GM19468 (cell line): ENCODE data around the gene SLC38A3.

Experiments used
- ATAC-seq: cut with Tn5 transposase; IDR thresholded peaks from one replicate; pipeline ENCODE4 v1.9.1; 2021; ENCODE audit warnings: mild to moderate bottlenecking, moderate library complexity, moderate number of reproducible peaks; ENCODE audit not compliant: unreplicated experiment; ENCODE audit errors: extremely low read depth

Gene SLC38A3

DNA sequence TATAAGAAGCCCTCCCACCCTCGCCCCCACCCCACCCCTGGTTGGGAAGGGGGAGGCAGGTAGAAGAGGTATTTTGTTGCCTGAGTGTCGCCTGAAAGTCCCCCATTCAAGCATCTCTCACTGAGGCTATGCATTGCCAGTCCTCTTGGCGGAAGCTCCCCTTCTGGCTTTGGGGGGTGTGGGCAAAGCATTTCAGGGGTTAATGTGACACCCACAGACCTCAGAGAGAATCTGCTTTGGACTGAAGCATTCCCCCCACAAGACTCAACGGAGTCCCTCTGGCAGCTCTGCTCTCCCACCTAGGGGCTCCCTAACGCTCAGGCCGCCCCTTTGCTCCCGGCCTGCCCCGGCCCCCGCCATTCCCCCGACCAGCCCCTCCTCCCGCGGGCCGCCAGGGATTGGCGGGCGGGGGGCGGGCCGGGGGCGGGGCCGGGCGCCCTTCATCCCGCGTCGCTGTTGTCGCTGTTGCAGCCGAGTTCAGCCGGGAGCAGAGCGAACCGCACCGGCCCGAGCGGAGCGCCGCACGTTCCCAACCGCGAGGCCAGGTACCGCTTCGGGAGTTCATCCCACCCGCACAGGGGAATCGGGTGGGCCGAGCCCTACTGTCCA is at the start of gene SLC38A3:
Gene SLC38A3 (plus strand): TSS at position 468 of the 609 bp plus-strand sequence. CDS start 8,929 bp downstream, outside the sequence.
- ATAC-seq: no peak

DNA sequence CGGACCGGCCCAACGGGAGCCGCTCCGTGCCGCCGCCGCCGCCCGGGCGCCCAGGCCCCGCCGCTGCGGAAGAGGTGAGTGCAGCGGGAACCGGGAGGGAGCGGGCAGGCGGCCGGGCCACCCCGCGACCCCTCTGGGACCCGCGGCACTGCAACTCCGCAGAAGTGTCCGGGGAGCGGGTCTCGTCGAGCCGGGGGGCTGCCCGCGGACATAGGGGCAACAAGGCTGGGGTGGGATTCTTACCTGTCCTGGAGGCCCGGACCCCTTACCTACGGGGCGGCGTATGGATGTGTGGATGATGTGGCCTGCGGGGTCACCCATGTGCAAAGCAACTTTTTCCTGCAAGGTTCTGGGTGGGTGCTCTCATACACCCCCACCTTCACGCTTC is 49.6 kb upstream of the SLC38A3 start:
- no peak for ATAC-seq

DNA sequence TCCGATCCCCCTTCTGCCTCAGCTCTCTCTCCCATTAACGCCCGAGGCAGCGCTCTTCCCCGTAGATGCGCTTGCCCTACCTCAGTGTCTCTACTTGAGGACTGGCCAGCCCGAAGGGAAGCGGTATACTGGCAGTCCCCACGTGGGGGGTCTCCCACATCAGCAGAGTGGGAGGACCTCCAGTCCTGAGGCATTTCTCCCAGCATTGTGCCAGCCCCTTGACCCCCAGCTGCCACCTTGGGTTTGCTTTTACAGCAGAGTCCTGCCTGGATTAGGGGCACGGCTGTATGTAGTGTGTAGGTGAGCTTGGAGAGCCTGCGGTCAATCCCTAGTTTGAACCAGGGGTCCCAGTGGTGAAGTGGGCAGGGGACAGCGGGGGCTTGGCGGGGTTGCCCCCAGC is 49.2 kb upstream of the SLC38A3 start:
- no peak for ATAC-seq

DNA sequence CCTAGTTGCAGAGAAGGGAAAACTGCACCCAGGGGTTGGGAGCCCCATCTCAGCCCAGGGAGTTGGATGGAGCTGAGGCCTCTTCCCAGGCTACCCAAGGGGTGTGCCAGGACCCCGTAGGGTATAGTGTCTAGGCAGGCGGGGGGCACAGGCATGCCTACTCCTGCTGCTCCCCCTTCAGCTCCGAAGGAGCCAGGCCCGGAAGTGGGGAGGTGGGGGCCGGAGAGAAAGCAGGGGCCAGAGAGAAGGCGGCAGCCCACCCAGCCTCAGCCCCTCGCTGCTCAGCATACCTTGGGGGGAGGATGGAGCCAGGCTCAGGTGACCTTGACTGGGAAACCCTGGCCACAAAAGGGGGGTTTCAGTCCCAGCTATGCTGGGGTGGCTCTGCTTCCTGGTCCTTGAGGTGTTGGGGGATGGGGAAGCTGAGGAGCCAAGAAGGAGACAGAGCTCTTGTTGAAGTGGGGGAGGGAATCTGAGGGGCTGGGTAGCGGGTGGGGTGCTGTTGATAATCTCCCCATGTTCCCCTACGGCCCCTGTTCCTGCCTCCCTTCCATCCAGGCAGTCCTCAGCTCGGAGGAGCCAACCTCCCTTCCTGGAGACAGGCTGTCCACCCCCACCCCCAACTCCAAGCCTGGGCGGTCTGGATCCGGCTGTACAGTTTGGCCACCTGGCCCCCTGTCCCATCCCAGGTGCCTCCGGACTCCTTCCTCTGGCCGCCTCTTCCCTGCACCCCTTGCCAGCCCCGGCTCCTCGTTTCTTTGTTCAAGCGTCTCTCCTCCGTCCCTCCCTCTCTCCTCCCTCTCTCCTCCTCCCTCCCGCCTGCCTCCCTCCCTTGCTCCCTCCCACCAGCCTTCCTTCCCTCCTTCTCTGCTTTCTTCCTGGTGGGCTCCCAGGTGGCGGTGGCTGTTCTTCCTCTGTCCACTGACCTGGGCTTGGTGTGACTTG is 48.2 kb upstream of the SLC38A3 start:
- ATAC-seq: no peak

DNA sequence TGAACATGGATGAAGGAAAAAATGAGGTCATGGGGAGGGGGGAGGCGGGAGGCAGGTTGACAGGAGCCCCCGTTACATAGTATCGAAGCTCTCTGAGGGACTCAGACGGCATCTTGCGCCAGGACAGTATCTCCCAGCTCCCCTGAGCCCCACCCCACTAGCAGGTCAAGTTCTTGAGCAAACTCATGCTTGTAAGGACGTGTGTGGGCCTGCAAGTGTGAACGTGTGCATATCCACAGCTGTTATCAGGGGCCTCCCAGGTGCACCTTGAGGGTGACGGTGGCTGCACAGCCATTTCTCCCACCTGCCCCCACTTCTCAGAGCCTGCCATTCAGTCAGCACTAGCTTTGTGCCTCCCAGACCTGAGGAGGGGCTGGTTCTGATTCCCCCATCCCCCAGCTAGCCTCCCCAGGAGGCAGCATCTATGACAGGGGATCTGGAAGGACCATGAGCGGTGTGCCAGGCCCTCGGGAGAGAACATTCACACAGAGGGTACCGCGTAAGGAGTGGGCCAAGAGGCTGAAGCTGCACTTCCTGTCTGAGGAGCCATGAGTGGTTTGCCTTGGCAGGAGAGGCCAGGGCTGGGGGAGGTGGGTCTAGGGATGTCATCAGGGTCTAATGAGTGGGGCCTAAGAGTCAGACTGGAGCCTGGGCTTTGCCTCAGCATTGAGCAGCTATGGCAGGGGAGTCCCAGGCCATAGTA is 47.1 kb upstream of the SLC38A3 start:
- no peak for ATAC-seq

DNA sequence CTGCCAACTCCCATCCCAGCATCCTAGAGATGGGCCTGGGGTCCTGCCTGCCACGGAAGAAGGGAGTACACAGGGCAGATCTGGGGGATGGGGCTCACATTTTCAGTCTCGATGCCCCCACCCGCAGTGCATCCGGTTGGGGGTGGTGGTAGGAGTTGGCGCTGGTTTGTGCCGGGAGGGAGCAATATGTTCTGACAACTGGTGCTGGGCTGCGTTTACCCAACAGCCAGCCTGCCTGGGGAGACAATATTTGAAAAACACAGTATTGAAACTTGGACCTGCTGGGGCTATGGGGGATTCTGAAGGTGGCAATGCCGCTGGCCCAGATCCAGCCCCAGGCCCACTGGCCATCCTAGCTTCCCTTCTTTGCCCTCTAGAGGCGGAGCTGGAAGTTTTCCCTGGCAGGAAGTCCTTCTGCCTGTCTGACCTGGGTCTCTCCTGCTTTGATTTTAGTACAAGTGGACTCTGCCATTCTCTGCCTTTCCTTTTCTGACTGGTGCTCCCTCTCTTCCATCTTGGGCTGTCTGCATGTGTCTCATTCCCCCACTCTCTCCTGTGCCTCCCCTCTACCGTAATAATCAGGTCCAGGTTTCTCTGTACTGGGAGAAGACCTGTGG is 46.4 kb upstream of the SLC38A3 start:
- no peak for ATAC-seq

DNA sequence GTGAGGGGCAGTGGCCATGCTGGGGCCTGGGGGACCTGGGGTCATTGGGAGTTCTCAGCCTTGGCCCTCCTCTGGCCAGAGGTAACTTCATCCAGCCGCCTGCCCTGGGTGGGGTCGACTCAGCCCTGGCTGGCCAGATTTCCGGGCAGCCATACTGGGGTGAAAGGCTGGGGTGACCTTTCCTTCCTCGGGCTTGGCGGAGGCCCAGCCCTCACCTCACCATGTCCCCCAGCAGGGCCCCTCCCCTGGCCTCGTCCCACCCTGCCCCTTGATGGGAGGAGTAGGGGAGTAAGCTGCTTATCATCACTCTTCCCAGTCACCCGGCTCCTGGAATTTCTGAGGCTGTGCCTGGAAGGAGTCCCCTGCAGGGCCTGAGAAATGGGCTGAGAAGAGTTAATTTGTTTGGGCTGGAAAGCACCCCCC is 44.5 kb upstream of the SLC38A3 start:
- ATAC-seq: no peak

DNA sequence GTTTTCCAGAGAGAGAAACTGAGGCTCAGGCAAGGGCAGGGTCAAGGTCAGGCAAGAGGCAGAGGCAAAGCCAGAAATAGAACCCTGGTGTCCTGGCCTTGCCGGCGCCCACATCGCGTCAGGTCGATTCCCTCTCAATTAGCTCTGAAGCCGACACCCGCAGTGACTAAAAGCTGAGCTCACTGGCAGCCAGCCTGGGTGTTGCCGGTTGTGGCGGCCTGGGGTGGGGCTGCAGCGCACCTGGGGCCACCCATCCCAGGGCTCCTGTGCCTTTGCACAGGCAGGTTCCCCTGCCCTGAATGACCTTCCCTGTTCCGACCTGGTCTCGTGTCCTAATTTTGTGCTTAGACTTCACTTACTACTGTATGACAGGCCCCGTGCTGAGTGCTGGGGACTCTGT is 43.8 kb upstream of the SLC38A3 start:
- no peak for ATAC-seq

DNA sequence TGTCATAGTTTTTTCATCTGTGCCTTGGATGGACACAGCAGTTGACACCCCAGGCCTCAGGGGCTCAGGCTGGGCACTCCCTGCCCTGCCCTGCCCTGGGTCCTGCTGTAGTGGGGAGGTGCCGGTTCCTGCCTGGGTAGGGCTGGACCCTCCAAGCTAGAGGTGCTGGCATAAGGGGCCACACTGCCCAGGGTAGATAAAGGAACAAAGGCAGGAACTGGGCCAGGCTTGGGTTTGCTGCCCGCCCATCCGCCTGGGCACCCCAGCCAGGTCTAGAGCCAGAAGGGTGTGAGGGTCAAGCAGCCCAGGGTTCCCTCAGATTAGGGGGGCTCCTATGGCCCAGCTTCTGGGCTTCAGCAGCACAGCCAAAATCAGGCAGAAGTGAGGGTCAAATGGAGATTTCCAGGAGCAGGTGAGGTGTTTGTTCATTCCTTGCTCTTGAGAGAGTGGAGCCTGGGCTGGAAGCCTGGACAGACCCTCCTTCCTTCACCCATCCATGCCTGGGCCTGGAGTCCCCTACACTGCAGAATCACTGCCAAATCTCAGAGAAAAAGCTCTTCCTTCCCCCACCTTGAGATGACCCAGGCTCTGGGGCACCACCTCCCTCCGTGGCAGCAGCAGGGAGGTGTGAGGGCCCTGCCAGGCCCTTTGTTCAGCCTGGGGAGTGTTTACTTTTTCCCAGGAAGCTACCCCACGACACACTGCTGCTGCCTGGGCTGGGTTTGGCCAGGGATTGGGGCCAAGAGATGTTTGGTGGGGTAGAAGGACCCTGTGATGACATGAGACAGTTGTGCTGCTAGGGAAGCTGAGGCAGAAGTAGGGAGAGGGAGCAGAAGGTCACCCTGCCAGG is 42.8 kb upstream of the SLC38A3 start:
- ATAC-seq: no peak

DNA sequence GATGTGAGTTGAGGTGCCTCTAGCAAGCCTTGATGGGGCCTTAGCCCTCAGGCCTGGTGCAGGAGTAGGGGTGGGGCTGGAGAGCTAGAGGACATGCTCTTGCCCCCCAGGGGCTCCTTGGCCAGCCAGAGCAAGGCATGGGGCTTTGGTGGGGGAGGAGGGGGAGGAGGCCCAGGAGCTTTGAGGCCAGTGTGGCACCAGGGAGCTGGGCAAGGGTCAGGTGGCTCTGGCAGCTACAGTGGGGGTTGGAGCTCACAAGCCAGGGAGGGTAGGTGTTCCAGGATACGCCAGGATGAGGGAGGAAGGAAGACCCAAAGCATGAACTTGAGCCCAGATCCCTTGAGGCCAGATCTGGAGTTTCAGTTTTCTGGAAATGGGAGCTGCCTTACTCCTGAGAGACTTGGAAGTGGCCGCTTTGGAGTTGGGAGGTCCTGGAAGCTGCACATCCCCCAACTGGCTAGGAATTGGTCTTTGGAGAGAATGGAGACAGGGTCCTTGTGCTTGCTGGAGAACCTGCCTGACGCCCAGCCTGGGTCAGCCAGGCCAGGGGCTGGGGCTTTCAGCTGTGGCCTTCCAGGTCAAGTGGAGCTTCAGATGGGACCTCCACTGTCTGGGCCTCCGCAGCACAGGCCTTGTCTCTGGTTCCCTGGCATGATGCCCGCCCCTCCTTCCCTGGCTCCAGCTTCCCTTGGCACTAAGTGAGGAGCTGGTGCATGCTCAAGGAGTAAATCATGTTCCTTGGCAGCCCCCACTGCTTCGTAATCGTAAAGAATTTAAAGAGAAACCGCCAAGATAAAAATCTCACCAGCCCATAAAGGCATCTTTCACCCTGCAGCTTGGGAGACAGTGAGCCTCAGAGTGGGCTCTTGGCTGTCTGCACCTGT is 41.3 kb upstream of the SLC38A3 start:
- no peak for ATAC-seq

DNA sequence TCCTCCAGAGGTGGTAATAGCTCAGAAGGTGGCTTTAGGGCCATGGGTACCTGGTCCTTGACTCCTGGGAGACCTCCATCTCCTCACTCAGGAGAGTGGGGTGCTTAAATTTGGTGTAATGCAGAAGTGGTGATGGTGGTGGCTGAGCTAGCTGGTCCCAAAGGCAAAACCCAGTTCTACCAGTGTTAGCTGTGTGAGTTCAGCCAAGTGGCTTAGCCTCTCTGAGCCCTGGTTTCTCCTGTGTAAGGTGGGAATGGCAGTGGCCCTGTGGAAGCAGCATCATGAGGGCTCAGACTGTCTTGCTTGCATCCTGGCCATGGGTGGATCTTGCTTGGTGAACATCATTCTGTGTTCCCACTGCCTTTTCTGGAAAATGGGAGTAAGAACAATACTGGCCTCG is 40.6 kb upstream of the SLC38A3 start:
- no peak for ATAC-seq

DNA sequence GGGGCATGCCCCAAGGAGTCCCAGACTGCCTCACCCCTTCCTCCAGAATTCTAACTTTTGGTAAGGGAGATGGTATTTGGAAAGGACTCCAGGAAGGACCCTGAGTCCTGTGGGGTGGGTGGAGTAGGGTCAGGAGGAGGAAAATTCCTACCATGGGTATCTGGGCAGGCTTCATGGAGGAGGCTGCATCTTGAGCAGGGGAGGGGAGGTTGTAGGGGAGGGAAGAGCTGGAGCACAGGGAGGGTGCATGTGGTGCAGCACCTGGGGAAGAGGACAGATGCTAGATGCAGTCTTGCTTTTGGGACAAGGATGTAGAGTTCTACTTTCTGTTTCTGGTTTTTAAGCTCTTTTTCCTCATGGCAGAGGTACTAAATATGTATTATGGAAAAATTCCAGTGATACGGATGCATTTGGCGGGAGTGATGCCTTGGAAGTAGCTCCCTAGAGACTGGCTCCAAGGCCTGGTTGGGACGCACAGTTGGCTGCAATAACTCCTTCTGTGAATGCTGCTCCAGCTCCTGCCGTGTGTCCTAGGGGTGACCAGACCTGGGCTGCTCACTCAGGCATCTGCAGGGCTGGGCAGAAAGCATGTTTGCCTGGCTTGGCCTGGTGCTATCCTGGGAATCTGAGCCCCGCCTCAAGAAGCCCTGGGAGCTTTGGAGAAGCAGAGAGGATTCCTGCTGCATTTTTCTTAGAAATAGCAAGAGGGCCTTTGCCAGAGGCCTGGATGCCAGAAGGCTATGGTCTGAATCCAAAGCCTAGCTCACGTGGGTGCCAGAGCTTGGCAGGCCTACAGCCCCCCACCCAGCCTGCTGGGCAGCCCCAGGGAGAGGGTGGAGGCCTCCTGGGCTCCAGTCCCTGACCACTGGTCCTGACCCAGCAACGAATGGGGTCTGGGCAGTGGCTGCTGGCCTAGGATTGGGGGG is 39.8 kb upstream of the SLC38A3 start:
- ATAC-seq: no peak

DNA sequence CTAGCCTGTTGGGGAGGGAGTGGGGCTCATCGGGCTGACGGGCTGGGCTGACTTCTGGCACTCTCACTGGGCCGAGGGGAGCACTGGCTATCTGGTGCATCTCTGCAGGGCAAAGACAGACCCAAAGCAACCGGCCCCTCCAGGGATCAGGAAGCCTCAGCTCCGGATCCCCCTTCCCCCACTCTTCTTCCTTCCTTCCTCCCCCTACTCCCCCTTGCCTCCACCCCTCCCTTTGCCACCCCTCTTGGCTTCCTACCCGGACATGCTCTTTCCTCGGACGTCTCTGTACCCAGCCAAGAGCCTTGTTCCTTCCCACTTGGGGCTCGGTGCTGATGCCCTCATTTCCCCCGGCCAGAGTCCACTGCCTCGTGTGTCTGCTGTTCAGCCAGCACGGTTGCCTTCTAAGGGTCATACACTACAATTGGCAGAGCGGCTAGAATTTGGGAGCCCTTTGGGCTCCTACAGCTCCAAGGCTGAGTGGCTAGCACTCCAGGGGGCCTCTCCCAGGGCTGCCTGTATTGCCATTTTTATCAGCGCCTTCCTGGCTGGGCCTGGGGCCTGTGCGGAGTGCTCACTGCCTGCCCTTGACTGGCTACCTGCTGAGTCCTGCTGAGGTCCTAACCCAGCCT is 39.0 kb upstream of the SLC38A3 start:
- ATAC-seq: no peak

DNA sequence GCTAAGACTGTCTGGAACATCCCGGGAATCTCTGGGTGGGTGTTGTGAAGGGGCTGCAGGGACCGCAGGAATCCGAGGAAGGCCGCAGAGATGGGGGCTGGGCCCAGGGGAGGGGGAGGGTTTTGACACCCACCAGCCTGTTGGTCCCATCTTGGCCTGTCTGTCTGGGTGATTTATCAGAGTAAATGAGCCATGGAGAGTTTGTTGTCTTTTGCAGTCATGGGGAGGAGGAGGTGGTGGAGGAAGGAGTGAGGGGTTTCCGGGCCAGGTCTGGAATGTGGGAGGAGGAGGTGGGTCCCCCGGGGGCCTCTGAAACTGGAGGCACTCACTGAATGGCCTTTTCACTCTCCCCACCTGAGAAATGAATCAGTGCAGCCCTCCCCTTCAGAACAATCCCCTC is 38.5 kb upstream of the SLC38A3 start:
- no peak for ATAC-seq

DNA sequence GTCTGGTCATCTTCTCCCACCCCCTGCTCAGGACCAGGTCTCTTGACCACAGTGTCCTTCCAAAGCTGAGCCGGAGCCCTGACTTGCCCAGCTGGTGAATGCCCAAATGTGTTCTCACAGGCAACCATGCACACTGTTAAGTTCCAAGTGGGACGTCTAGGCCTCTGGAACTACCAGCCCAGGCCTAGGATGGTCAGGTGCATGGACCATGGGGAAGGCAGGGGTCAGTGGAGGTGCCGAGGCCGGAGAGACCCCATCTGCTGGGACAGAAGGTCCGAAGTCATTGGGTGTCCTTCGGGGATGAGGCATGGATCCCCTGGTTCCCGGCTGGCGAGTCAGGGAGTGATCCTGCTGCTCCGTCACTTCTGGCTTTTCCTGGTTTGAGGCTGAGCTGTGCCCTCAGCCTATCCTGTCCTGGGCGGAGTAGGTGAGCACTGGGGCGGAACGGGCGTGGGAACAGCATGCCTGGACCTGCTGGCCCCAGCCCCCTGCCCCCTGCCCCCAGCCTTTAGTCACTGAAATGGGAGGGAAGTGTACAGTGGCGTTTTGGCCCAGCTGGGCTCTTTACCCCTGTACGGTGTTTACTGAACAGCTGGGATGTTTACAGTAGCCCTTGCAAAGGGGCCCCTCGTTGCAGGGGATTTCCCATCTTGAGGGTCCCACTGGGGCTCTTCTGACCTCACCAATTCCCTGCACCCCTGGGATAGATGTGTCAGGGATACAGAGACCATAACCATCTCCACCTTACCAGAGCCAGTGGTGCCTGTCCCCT is 37.8 kb upstream of the SLC38A3 start:
- no peak for ATAC-seq

DNA sequence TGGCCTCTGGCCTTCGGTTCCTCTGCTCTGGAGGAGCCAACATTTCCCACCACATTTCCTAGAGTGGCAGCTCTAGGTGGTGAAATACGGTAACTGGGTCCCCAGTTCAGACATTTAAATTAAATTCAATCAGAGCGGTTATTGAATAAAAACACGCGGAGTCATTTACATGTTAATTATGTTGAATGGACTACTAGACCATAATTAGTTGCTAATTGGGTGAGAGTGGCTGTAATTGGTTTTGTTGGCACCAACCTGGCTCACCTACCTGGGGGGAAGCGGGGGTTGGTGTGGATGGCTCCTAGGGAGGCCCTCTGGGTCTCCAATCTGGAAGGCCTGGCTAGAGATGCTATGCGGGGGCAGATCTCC is 37.2 kb upstream of the SLC38A3 start:
- ATAC-seq: no peak

DNA sequence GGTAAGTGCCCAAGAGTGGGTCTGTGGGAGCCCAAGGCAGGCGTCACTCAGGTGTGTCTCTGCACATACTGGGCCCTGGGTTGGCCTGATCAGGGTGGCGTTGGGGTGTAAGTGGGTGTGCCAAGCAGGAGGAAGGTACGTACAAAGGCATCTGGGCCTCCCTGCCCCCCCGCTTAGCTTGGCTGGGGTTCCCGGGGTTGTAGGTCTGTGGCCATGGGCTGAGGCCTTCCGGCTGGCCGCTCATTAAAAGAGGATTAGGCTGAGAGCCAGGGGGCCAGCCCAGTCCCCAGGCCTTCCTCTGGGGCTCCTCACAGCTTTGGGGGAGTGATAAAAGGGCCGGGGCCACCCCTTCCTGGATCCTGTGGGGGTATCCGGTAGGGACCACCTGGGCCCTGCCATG is 36.7 kb upstream of the SLC38A3 start:
- ATAC-seq: no peak
